Heart right ventricle (tissue), 16 donors: ENCODE measurements around the gene SLC17A5. TPM values are rescaled to one million over a fixed set of nuclear protein-coding genes. Genes with fewer than 3 reads are reported as not detected.

Experiments
- ATAC-seq, 8 donors: fragments of 200-7000 bp; cut with Tn5 transposase; one replicate each; pipeline ENCODE4 v1.9.1; 2020; ENCODE audit warnings: mild to moderate bottlenecking in 8 of 8, moderate library complexity in 8 of 8, moderate number of reproducible peaks in 1 of 8
- DNase-seq, 2 donors: peaks; one replicate each; pipeline ENCODE4 v3.0.0-alpha.2; 2020
- H3K27ac ChIP-seq, 10 donors: fragments of 200-600 bp; sonication (generic) in 2 of 10; one replicate each; pipeline versions ENCODE4 v1.5.0 to v1.8.0; 2020 to 2022; ENCODE audit warnings: mild to moderate bottlenecking in 3 of 10
- H3K27me3 ChIP-seq, 7 donors: fragments of 200-600 bp; one replicate each; pipeline ENCODE4 v1.8.0; 2021 to 2022; ENCODE audit warnings: mild to moderate bottlenecking in 2 of 7
- H3K36me3 ChIP-seq, 9 donors: fragments of 200-600 bp; sonication (generic) in 1 of 9; one replicate each; pipeline versions ENCODE4 v1.5.0 to v1.8.0; 2020 to 2022; ENCODE audit warnings: mild to moderate bottlenecking in 2 of 9
- H3K4me1 ChIP-seq, 9 donors: fragments of 200-600 bp; sonication (generic) in 1 of 9; one replicate each; pipeline versions ENCODE4 v1.5.0 to v1.8.0; 2020 to 2022; ENCODE audit warnings: mild to moderate bottlenecking in 4 of 9
- H3K4me3 ChIP-seq, 10 donors: fragments of 200-600 bp; sonication (generic) in 2 of 10; one replicate each; pipeline versions ENCODE4 v1.5.0 to v1.8.0; 2020 to 2022; ENCODE audit warnings: mild to moderate bottlenecking in 7 of 10, moderate library complexity in 2 of 10
- H3K9me3 ChIP-seq, 11 donors: fragments of 200-600 bp in 10 of 11; sonication (generic) in 2 of 11; one replicate each; pipeline versions ENCODE4 v1.5.0 to v1.8.0; 2013 to 2022; ENCODE audit warnings: mild to moderate bottlenecking in 2 of 11, control low read depth in 1 of 11, moderate library complexity in 1 of 11
- CTCF ChIP-seq, 9 donors: fragments of 200-600 bp; sonication (generic) in 2 of 9; IDR thresholded peaks; one replicate each; pipeline versions ENCODE4 v1.5.0 to v1.8.0; 2021 to 2022; ENCODE audit warnings: antibody characterized with exemption in 9 of 9, mild to moderate bottlenecking in 5 of 9, moderate library complexity in 1 of 9
- WGBS, 2 donors: extraction: QIAGEN DNeasy Blood & Tissue Kit; methylation state at CpG; one replicate each; pipeline ENCODE4 v1.1.7; 2013; ENCODE audit warnings: inconsistent platforms in 1 of 2; 5-methylcytosine and 5-hydroxymethylcytosine counted together
- intact Hi-C, 10 donors: fragments of 100-400 bp; cut with DNase I; formaldehyde crosslinking; loops; one replicate each; pipeline versions ENCODE4 v1.11.1 to v1.14.2; 2022
- polyA plus RNA-seq, 2 donors: library from polyadenylated mRNA; stranded (reverse); fragments of 200-250 nt; gene quantifications; one replicate each; pipeline ENCODE4 v1.2.3, GENCODE V29; 2013
- total RNA-seq, 10 donors: library from RNA; stranded (reverse); fragmentation: NEBNext Ultra II Directional in 3 of 10; extraction: Animal tissue kit (Norgen Biotek cat#: 25700) in 3 of 10; gene quantifications; one replicate each; pipeline versions ENCODE4 v1.2.1 to v1.2.4, GENCODE V29; 2021 to 2023
- donor health status: Arrhythmogenic right ventricular cardiomyopathy.
- donor health status: ischemic (EF 13 %, LVEDD 7.1; RV severe dilation, severe dysfunction).
- donor health status: healthy with polysubstance abuse.
- donor health status: DM: no; HTN: yes; CAD: no.
- donor health status: DM: no; HTN: no; CAD: no.
- donor health status: ischemic (EF 25% LVEDD 6.9; RV normal size, moderate dysfunction).
- donor health status: ischemic (EF 25% LVEDD 5.7; RV mildly dilated, moderate dysfunction).
- donor health status: healthy.
- donor health status: DM: yes; HTN: yes; CAD: no.
- donor health status: Ischemic cardiomyopathy.
- donor health status: ischemic (EF 35%, LVEDD 5.7; RV mildly dilated, moderate dysfunction).
- donor health status: nonischemic (EF 11% LVEDD 7.7; RV severe dilation, severe dysfunction).
- donor health status: DM: yes; HTN: yes; CAD: no.
- donor health status: PGD.
- donor health status: ischemic (EF 29% LVEDD 5.4; RV normal size, mild dysfunction).
- donor health status: nonischemic (EF 23%, LVEDD 6.1; RV moderate dilation, normal function).

The SLC17A5 gene
- total and polyA plus RNA-seq, 12 donors: 1.9 to 7.6 (median 4.7) TPM

- H3K27me3 ChIP-seq: peaks cover 0 to 3% (median 0%) of the 10 kb centered on the region in 7 donors
- H3K9me3 ChIP-seq: no peaks in the 10 kb centered on the region
- 81 to 86% methylated on average over 8 of the region's 8 CpGs for WGBS, 2 donors
- TF ChIP-seq CTCF (IDR thresholded peaks at IDR 0.05): no peak
- H3K36me3 ChIP-seq: no peaks in the 10 kb centered on the region
- H3K27ac ChIP-seq: no peak overlapping the region
- intact Hi-C loops: loop anchor here in 4 of 10 donors (10.0 kb wide), 2 partner anchors 1533 to 1543 kb away; partner anchors contain the start of gene COL12A1 (in 2 of the 4)
- ATAC-seq: no peak
- DNase-seq: no peak
- H3K4me3 ChIP-seq: no peak overlapping the region
- peaks cover 0 to 5% (median 0%) of the 10 kb centered on the region in 9 donors for H3K4me1 ChIP-seq
Observed at GRCh38 chr6:73671911-73672685, 18.3 kb upstream of the SLC17A5 start.

- intact Hi-C loops: no loop called here
- peaks cover 0 to 5% (median 0%) of the 10 kb centered on the region in 9 donors for H3K4me1 ChIP-seq
- DNase-seq (no peak), ATAC-seq (no peak)
- no peak for TF ChIP-seq CTCF (IDR thresholded peaks at IDR 0.05)
- 79 to 89% methylated on average over 1 of the region's 1 CpG for WGBS, 2 donors
- H3K27ac ChIP-seq: no peak overlapping the region
- peaks cover 0 to 7% (median 0%) of the 10 kb centered on the region in 7 donors for H3K27me3 ChIP-seq
- no peak overlapping the region for H3K4me3 ChIP-seq
- no peaks in the 10 kb centered on the region for H3K36me3 ChIP-seq
- H3K9me3 ChIP-seq: no peaks in the 10 kb centered on the region
Observed at GRCh38 chr6:73669005-73669404, 15.2 kb upstream of the SLC17A5 start.

GRCh38 chr6:73667798-73668197, 14.0 kb upstream of the SLC17A5 start:
- 69 to 75% methylated on average over 1 of the region's 1 CpG for WGBS, 2 donors
- Histone ChIP-seq H3K4me1 (peaks cover 0 to 5% (median 0%) of the 10 kb centered on the region in 9 donors), H3K36me3 (no peaks in the 10 kb centered on the region), H3K9me3 (no peaks in the 10 kb centered on the region), H3K4me3 (no peak overlapping the region), H3K27me3 (peaks cover 0 to 7% (median 0%) of the 10 kb centered on the region in 7 donors), H3K27ac (no peak overlapping the region)
- no peak for TF ChIP-seq CTCF (IDR thresholded peaks at IDR 0.05)
- no peak for ATAC-seq
- DNase-seq: no peak
- intact Hi-C loops: no loop called here

- 46 to 61% methylated on average over 2 of the region's 2 CpGs for WGBS, 2 donors
- Histone ChIP-seq H3K36me3 (no peaks in the 10 kb centered on the region), H3K27ac (no peak overlapping the region), H3K4me3 (no peak overlapping the region), H3K4me1 (peaks cover 0 to 5% (median 0%) of the 10 kb centered on the region in 9 donors), H3K9me3 (no peaks in the 10 kb centered on the region), H3K27me3 (peaks cover 0 to 7% (median 0%) of the 10 kb centered on the region in 7 donors)
- ATAC-seq: no peak
- no peak for DNase-seq
- no peak for TF ChIP-seq CTCF (IDR thresholded peaks at IDR 0.05)
- intact Hi-C loops: no loop called here
Observed at GRCh38 chr6:73666393-73666792, 12.6 kb upstream of the SLC17A5 start.
